ENCODE data around the gene ARPC5L. TPM values are rescaled to one million over a fixed set of nuclear protein-coding genes. Genes with fewer than 3 reads are reported as not detected.

Gene ARPC5L
- total RNA-seq, 1 donor from 2014 or later, result 25.2 TPM

- Mint-ChIP-seq H3K4me3 (ENCODE audit: unreplicated experiment) (no peak overlapping the region), H3K4me1 (ENCODE audit: low read depth, unreplicated experiment) (peaks cover 7% of the 10 kb centered on the region), H3K27me3 (ENCODE audit: unreplicated experiment) (peaks cover 7% of the 10 kb centered on the region), H3K36me3 (ENCODE audit: unreplicated experiment) (peaks cover 7% of the 10 kb centered on the region), H3K9me3 (ENCODE audit: unreplicated experiment) (peaks cover 1% of the 10 kb centered on the region), H3K27ac (ENCODE audit: unreplicated experiment) (no peak overlapping the region)
- no peak for TF ChIP-seq CTCF (IDR thresholded peaks at IDR 0.05; ENCODE audit: partially characterized antibody, unreplicated experiment)
- no peak for DNase-seq
These were observed 27.1 kb downstream of the ARPC5L start for GRCh38 chr9:124889006-124889405.

- peaks cover 9% of the 10 kb centered on the region for H3K27me3 Mint-ChIP-seq (ENCODE audit: unreplicated experiment)
- H3K9me3 Mint-ChIP-seq (ENCODE audit: unreplicated experiment), result peaks cover 3% of the 10 kb centered on the region
- H3K4me3 Mint-ChIP-seq (ENCODE audit: unreplicated experiment), result no peak overlapping the region
- DNase-seq, result no peak
- peaks cover 14% of the 10 kb centered on the region for H3K4me1 Mint-ChIP-seq (ENCODE audit: low read depth, unreplicated experiment)
- peaks cover 8% of the 10 kb centered on the region for H3K36me3 Mint-ChIP-seq (ENCODE audit: unreplicated experiment)
- no peak overlapping the region for H3K27ac Mint-ChIP-seq (ENCODE audit: unreplicated experiment)
- TF ChIP-seq CTCF (IDR thresholded peaks at IDR 0.05; ENCODE audit: partially characterized antibody, unreplicated experiment), result no peak
These were observed 28.2 kb downstream of the ARPC5L start for GRCh38 chr9:124890179-124890578.

- no peak for TF ChIP-seq CTCF (IDR thresholded peaks at IDR 0.05; ENCODE audit: partially characterized antibody, unreplicated experiment)
- DNase-seq, result no peak
- H3K36me3 Mint-ChIP-seq (ENCODE audit: unreplicated experiment), result peaks cover 16% of the 10 kb centered on the region
- H3K4me1 Mint-ChIP-seq (ENCODE audit: low read depth, unreplicated experiment), result peaks cover 8% of the 10 kb centered on the region
- H3K27me3 Mint-ChIP-seq (ENCODE audit: unreplicated experiment), result peaks cover 9% of the 10 kb centered on the region
- H3K27ac Mint-ChIP-seq (ENCODE audit: unreplicated experiment), result peak overlapping the region; percentile 81
- peak overlapping the region; percentile 8 for H3K4me3 Mint-ChIP-seq (ENCODE audit: unreplicated experiment)
- peaks cover 8% of the 10 kb centered on the region for H3K9me3 Mint-ChIP-seq (ENCODE audit: unreplicated experiment)
These were observed 32.3 kb downstream of the ARPC5L start for GRCh38 chr9:124894035-124894740.

GRCh38 chr9:124894741-124895170, 32.8 kb downstream of the ARPC5L start:
- peak overlapping the region; percentile 81 for H3K27ac Mint-ChIP-seq (ENCODE audit: unreplicated experiment)
- no peak overlapping the region for H3K4me3 Mint-ChIP-seq (ENCODE audit: unreplicated experiment)
- H3K27me3 Mint-ChIP-seq (ENCODE audit: unreplicated experiment), result peaks cover 9% of the 10 kb centered on the region
- peaks cover 8% of the 10 kb centered on the region for H3K4me1 Mint-ChIP-seq (ENCODE audit: low read depth, unreplicated experiment)
- peaks cover 16% of the 10 kb centered on the region for H3K36me3 Mint-ChIP-seq (ENCODE audit: unreplicated experiment)
- TF ChIP-seq CTCF (IDR thresholded peaks at IDR 0.05; ENCODE audit: partially characterized antibody, unreplicated experiment), result no peak
- H3K9me3 Mint-ChIP-seq (ENCODE audit: unreplicated experiment), result peaks cover 8% of the 10 kb centered on the region
- DNase-seq, result peak; percentile 39

Data from glutamatergic neuron (in vitro differentiated cells).